ENCODE results near the gene CPN2.

Gene CPN2

GRCh38 chr3:194324823-194325327 is 26.3 kb downstream of the CPN2 start:
- ATAC-seq: no peak
- no peak for TF ChIP-seq ZFP30 (CRISPR knock-in tag; IDR thresholded peaks at IDR 0.05)

- no peak for TF ChIP-seq PATZ1 (CRISPR knock-in tag; IDR thresholded peaks at IDR 0.05; ENCODE audit: borderline replicate concordance)
- no peak for TF ChIP-seq ZC3H10 (CRISPR knock-in tag; IDR thresholded peaks at IDR 0.05)
- no peak for TF ChIP-seq CREB5 (CRISPR knock-in tag; IDR thresholded peaks at IDR 0.05; ENCODE audit: low read depth)
- TF ChIP-seq TSHZ2 (CRISPR knock-in tag; IDR thresholded peaks at IDR 0.05): peak; percentile 83
- TF ChIP-seq ESRRG (CRISPR knock-in tag; IDR thresholded peaks at IDR 0.05): no peak
- 0 out of 2 replicates have a peak, but pooled peaks have one; percentile 31 for TF ChIP-seq ISL1 (CRISPR knock-in tag; IDR thresholded peaks at IDR 0.05)
- TF ChIP-seq ZFP30 (CRISPR knock-in tag; IDR thresholded peaks at IDR 0.05): no peak
- no peak for TF ChIP-seq PPARA (CRISPR knock-in tag; IDR thresholded peaks at IDR 0.05; ENCODE audit: borderline replicate concordance)
- TF ChIP-seq ARNTL (CRISPR knock-in tag; IDR thresholded peaks at IDR 0.05; ENCODE audit: borderline replicate concordance, low read depth): no peak
- TF ChIP-seq BACH2 (CRISPR knock-in tag; IDR thresholded peaks at IDR 0.05; ENCODE audit: borderline replicate concordance): no peak
- peak; percentile 57; the same call in 1 of the 2 replicates for TF ChIP-seq RARB (CRISPR knock-in tag; IDR thresholded peaks at IDR 0.05)
- TF ChIP-seq OSR1 (CRISPR knock-in tag; IDR thresholded peaks at IDR 0.05): no peak
- no peak for TF ChIP-seq POU6F1 (CRISPR knock-in tag; IDR thresholded peaks at IDR 0.05; ENCODE audit: borderline replicate concordance, low read depth)
- TF ChIP-seq ZNF8 (CRISPR knock-in tag; IDR thresholded peaks at IDR 0.05): no peak
- TF ChIP-seq ZNF70 (CRISPR knock-in tag; IDR thresholded peaks at IDR 0.05): no peak
- TF ChIP-seq GLIS3 (CRISPR knock-in tag; IDR thresholded peaks at IDR 0.05): no peak
- peak; percentile 71 for TF ChIP-seq TCF4 (CRISPR knock-in tag; IDR thresholded peaks at IDR 0.05; ENCODE audit: borderline replicate concordance)
- TF ChIP-seq CSRNP3 (CRISPR knock-in tag; IDR thresholded peaks at IDR 0.05): no peak
- TF ChIP-seq ZFP3 (CRISPR knock-in tag; IDR thresholded peaks at IDR 0.05): peak; percentile 69; the same call in 1 of the 2 replicates
- TF ChIP-seq ZNF565 (CRISPR knock-in tag; conservative IDR thresholded peaks at IDR 0.05; ENCODE audit: low read depth): no peak
- TF ChIP-seq TOX (CRISPR knock-in tag; IDR thresholded peaks at IDR 0.05; ENCODE audit: borderline replicate concordance): peak; percentile 48; the same call in 1 of the 2 replicates
These were observed 27.1 kb downstream of the CPN2 start for GRCh38 chr3:194323785-194324735.

More at GRCh38 chr3:194323785-194324735, 27.1 kb downstream of the CPN2 start:
- ATAC-seq: peak; percentile 74
